HepG2 (cell line): Measurements from ENCODE around the gene CCDC57. TPM values are rescaled to one million over a fixed set of nuclear protein-coding genes. Genes with fewer than 3 reads are reported as not detected.

ENCODE experiments used
- ARNT2 ChIP-seq: sonication (generic); formaldehyde crosslinking; IDR thresholded peaks from 2 replicates; pipeline ENCODE4 v1.8.0; 2022; ENCODE audit warnings: mild to moderate bottlenecking, low read depth, missing genetic modification reagents, moderate library complexity
- BHLHE40 ChIP-seq: IDR thresholded peaks from 2 replicates; pipeline ENCODE4 v1.6.1; 2011; ENCODE audit warnings: low read length, improper control_type of control experiment
- CREB1 ChIP-seq, 2 experiments: fragments of 450-650 bp in 1 of 2; IDR thresholded peaks; 2 replicates each; pipeline ENCODE4 v1.6.1; 2016 to 2017; ENCODE audit warnings: control low read depth in 1 of 2, mild to moderate bottlenecking in 1 of 2, missing compliant biosample characterization in 1 of 2, missing genetic modification characterization in 1 of 2
- HDAC6 ChIP-seq: fragments of 200-600 bp; sonication (generic); IDR thresholded peaks from 2 replicates; pipeline ENCODE4 v1.7.0; 2017; ENCODE audit warnings: mild to moderate bottlenecking, antibody characterized with exemption, low read length, low read depth
- KMT2B ChIP-seq: IDR thresholded peaks from 2 replicates; pipeline ENCODE4 v1.6.1; 2016; ENCODE audit warnings: missing genetic modification reagents, missing compliant biosample characterization
- MTA3 ChIP-seq: sonication (generic); formaldehyde crosslinking; IDR thresholded peaks from 2 replicates; pipeline ENCODE4 v1.4.0; 2020; ENCODE audit warnings: missing genetic modification reagents
- NBN ChIP-seq: fragments of 450-650 bp; conservative IDR thresholded peaks from 2 replicates; pipeline ENCODE4 v1.6.1; 2017
- NCOA5 ChIP-seq: sonication (generic); formaldehyde crosslinking; IDR thresholded peaks from 2 replicates; pipeline ENCODE4 v1.4.0; 2020; ENCODE audit warnings: missing genetic modification reagents
- NR2F1 ChIP-seq, 2 experiments: fragments of 450-650 bp in 1 of 2; formaldehyde crosslinking in 1 of 2; IDR thresholded peaks; 2 replicates each; pipeline versions ENCODE4 v1.5.0 to v1.6.1; 2016 to 2020; ENCODE audit warnings: mild to moderate bottlenecking in 1 of 2, missing compliant biosample characterization in 1 of 2, missing genetic modification reagents in 1 of 2, moderate library complexity in 1 of 2
- RBM22 ChIP-seq: fragments of 200-400 bp; formaldehyde crosslinking; optimal IDR thresholded peaks from 2 replicates; pipeline ENCODE3; 2017; ENCODE audit warnings: mild to moderate bottlenecking, low read length, moderate library complexity
- SP2 ChIP-seq: sonication (generic); formaldehyde crosslinking; IDR thresholded peaks from 2 replicates; pipeline ENCODE4 v1.5.1; 2020; ENCODE audit warnings: mild to moderate bottlenecking, missing genetic modification reagents
- SYNCRIP ChIP-seq: fragments of 200-400 bp; formaldehyde crosslinking; IDR thresholded peaks from 2 replicates; pipeline ENCODE4 v1.6.1; 2018; ENCODE audit warnings: mild to moderate bottlenecking, low read depth, low read length; ENCODE audit not compliant: insufficient read depth
- THAP11 ChIP-seq: IDR thresholded peaks from 2 replicates; pipeline ENCODE4 v1.6.1; 2016; ENCODE audit warnings: missing biosample characterization, missing genetic modification reagents
- TP53 ChIP-seq: sonication (generic); formaldehyde crosslinking; conservative IDR thresholded peaks from 2 replicates; pipeline ENCODE4 v1.4.0; 2020; ENCODE audit warnings: missing genetic modification reagents
- TSC22D2 ChIP-seq: sonication (generic); formaldehyde crosslinking; IDR thresholded peaks from 2 replicates; pipeline ENCODE4 v1.5.1; 2020; ENCODE audit warnings: missing genetic modification reagents, mild to moderate bottlenecking, borderline replicate concordance
- ZC3H4 ChIP-seq: sonication (generic); formaldehyde crosslinking; IDR thresholded peaks from 2 replicates; pipeline ENCODE4 v1.4.0; 2020; ENCODE audit warnings: missing genetic modification reagents, borderline replicate concordance
- ZNF17 ChIP-seq: sonication (generic); formaldehyde crosslinking; IDR thresholded peaks from 2 replicates; pipeline ENCODE4 v1.5.0; 2020; ENCODE audit warnings: mild to moderate bottlenecking, missing genetic modification reagents
- ZNF234 ChIP-seq: sonication (generic); formaldehyde crosslinking; conservative IDR thresholded peaks from 2 replicates; pipeline ENCODE4 v1.5.1; 2020; ENCODE audit warnings: mild to moderate bottlenecking, missing genetic modification reagents
- ZNF343 ChIP-seq: sonication (generic); formaldehyde crosslinking; IDR thresholded peaks from 2 replicates; pipeline ENCODE4 v1.4.0; 2020; ENCODE audit warnings: mild to moderate bottlenecking, missing genetic modification reagents
- ZNF350 ChIP-seq: sonication (generic); formaldehyde crosslinking; IDR thresholded peaks from 2 replicates; pipeline ENCODE4 v1.4.0; 2020; ENCODE audit warnings: mild to moderate bottlenecking, low read depth, missing genetic modification reagents, borderline replicate concordance
- ZNF546 ChIP-seq: sonication (generic); formaldehyde crosslinking; conservative IDR thresholded peaks from 2 replicates; pipeline ENCODE4 v1.8.1; 2023; ENCODE audit warnings: mild to moderate bottlenecking, missing genetic modification reagents
- ZNF570 ChIP-seq: sonication (generic); formaldehyde crosslinking; IDR thresholded peaks from 2 replicates; pipeline ENCODE4 v1.4.0; 2020; ENCODE audit warnings: mild to moderate bottlenecking, missing genetic modification reagents, borderline replicate concordance
- ZNF589 ChIP-seq: sonication (generic); formaldehyde crosslinking; conservative IDR thresholded peaks from 2 replicates; pipeline ENCODE4 v1.8.0; 2022; ENCODE audit warnings: mild to moderate bottlenecking, moderate library complexity, missing genetic modification reagents
- ZNF660 ChIP-seq: sonication (generic); formaldehyde crosslinking; IDR thresholded peaks from 2 replicates; pipeline ENCODE4 v1.5.1; 2020; ENCODE audit warnings: mild to moderate bottlenecking, low read depth, missing genetic modification reagents, borderline replicate concordance
- ZNF790 ChIP-seq: sonication (generic); formaldehyde crosslinking; IDR thresholded peaks from 2 replicates; pipeline ENCODE4 v1.8.0; 2022; ENCODE audit warnings: missing genetic modification reagents, mild to moderate bottlenecking, borderline replicate concordance
- polyA plus RNA-seq, 8 experiments: library from polyadenylated mRNA; depleted of rRNA in 3 of 8; stranded (reverse) in 7 of 8; unstranded in 1 of 8; fragments of >200 nt; fragmentation: Illumina TruSeq in 4 of 8; extraction: Trizol in 4 of 8; gene quantifications; 2 replicates each; pipeline versions ENCODE4 v1.2.1 to v1.2.3, GENCODE V29; 2011 to 2016; ENCODE audit warnings: low read depth in 4 of 8, missing spikeins in 1 of 8, mixed read lengths in 1 of 8; ENCODE audit not compliant: insufficient read depth in 1 of 8
- total RNA-seq, 5 experiments: library from RNA; depleted of rRNA; stranded (reverse); fragments of >200 nt; fragmentation: Illumina TruSeq; extraction: Trizol; gene quantifications; 2 replicates each; pipeline ENCODE4 v1.2.3, GENCODE V29; 2016; ENCODE audit warnings: low read depth in 1 of 5
- TF ChIP-seq, protein P1 (sequence below): IDR thresholded peaks from 2 replicates; pipeline ENCODE4 v1.6.1; 2016; ENCODE audit warnings: low read depth, control low read depth
- TF ChIP-seq, protein P2 (sequence below): IDR thresholded peaks from 2 replicates; pipeline ENCODE4 v1.6.1; 2016; ENCODE audit warnings: missing genetic modification reagents, missing compliant biosample characterization
- TF ChIP-seq, protein P3 (sequence below): sonication (generic); formaldehyde crosslinking; conservative IDR thresholded peaks from 2 replicates; pipeline ENCODE4 v1.8.0; 2022; ENCODE audit warnings: mild to moderate bottlenecking, moderate library complexity, missing genetic modification reagents

The CCDC57 gene
- total and polyA plus RNA-seq, 2 of the 13 experiments (the other 11 are each of a cell fraction or from before 2014, with no cell fraction given) = 59.3 to 59.9 TPM

DNA sequence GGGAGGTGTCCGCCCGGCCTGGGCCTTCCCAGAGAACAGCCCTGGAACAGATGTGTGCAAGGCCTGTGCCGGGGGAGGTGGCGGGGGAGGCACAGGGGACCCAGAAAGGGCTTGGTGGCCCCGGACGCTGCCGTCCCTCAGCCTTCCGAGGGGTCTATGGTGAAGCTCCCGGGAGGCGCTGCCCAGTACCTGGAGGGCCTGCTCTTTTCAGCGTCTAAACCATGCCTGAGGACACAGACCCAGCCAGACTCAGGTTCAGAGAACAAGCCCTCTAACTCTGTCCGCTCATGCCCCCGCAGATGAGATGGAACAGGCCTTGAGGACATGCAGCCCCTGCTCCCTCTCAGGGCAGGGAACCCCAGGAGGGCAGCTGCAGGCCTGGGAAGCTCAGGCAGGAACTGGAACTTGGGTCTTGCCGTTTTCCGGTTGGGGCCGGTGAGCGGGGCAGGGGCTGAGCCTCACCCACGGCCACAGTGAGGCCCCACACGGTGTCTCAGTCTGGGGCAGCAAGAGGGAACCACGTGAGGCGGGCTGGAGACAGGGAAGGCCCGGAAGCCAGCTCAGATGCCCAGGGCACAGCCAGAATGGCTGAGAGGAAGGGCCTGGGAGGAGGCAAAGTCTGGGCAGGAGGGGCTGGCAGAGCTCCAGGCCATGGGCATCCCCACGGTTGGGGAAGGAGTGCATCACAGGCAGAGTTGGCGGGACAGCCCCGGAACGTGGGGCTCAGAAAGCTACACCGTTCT lies 28.7 kb upstream of the CCDC57 start (continued):
- TF ChIP-seq ZNF660 (no peak), BHLHE40 (no peak), ZC3H4 (CRISPR knock-in tag) (peak; percentile 62), RBM22 (peak; percentile 99), KMT2B (CRISPR knock-in tag) (peak; percentile 76), ZNF234 (CRISPR knock-in tag) (peak; percentile 89; the same call in 1 of the 2 replicates), SP2 (CRISPR knock-in tag) (no peak), TSC22D2 (CRISPR knock-in tag) (no peak; the same call in 1 of the 2 replicates), NBN (no peak), ZNF790 (CRISPR knock-in tag) (peak; percentile 80; the same call in 1 of the 2 replicates), ARNT2 (CRISPR knock-in tag) (0 out of 2 replicates have a peak, but pooled peaks have one; percentile 41), NR2F1 (CRISPR knock-in tag; IDR thresholded peaks at IDR 0.05) (no peak), MTA3 (no peak), ZNF17 (CRISPR knock-in tag) (peak; percentile 24; the same call in 1 of the 2 replicates), ZNF570 (CRISPR knock-in tag) (no peak), ZNF589 (CRISPR knock-in tag) (peak; percentile 81), THAP11 (CRISPR knock-in tag) (no peak; the same call in 1 of the 2 replicates), CREB1 (IDR thresholded peaks at IDR 0.05) (no peak), CREB1 (CRISPR knock-in tag; IDR thresholded peaks at IDR 0.05) (no peak), HDAC6 (no peak), TP53 (peak; percentile 85; the same call in 1 of the 2 replicates), SYNCRIP (no peak), ZNF546 (CRISPR knock-in tag) (0 out of 2 replicates have a peak, but pooled peaks have one; percentile 31), ZNF343 (CRISPR knock-in tag) (no peak; the same call in 1 of the 2 replicates), ZNF350 (CRISPR knock-in tag) (peak; percentile 78), NCOA5 (peak; percentile 97)
- TF ChIP-seq, protein P1, sequence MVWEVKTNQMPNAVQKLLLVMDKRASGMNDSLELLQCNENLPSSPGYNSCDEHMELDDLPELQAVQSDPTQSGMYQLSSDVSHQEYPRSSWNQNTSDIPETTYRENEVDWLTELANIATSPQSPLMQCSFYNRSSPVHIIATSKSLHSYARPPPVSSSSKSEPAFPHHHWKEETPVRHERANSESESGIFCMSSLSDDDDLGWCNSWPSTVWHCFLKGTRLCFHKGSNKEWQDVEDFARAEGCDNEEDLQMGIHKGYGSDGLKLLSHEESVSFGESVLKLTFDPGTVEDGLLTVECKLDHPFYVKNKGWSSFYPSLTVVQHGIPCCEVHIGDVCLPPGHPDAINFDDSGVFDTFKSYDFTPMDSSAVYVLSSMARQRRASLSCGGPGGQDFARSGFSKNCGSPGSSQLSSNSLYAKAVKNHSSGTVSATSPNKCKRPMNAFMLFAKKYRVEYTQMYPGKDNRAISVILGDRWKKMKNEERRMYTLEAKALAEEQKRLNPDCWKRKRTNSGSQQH = no peak
- TF ChIP-seq, protein P2, sequence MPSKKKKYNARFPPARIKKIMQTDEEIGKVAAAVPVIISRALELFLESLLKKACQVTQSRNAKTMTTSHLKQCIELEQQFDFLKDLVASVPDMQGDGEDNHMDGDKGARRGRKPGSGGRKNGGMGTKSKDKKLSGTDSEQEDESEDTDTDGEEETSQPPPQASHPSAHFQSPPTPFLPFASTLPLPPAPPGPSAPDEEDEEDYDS (CRISPR knock-in tag) = peak; percentile 47
- TF ChIP-seq, protein P3, sequence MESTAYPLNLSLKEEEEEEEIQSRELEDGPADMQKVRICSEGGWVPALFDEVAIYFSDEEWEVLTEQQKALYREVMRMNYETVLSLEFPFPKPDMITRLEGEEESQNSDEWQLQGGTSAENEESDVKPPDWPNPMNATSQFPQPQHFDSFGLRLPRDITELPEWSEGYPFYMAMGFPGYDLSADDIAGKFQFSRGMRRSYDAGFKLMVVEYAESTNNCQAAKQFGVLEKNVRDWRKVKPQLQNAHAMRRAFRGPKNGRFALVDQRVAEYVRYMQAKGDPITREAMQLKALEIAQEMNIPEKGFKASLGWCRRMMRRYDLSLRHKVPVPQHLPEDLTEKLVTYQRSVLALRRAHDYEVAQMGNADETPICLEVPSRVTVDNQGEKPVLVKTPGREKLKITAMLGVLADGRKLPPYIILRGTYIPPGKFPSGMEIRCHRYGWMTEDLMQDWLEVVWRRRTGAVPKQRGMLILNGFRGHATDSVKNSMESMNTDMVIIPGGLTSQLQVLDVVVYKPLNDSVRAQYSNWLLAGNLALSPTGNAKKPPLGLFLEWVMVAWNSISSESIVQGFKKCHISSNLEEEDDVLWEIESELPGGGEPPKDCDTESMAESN (CRISPR knock-in tag) = no peak; the same call in 1 of the 2 replicates
